ENCODE measurements around the gene BMERB1. TPM values are rescaled to one million over a fixed set of nuclear protein-coding genes. Genes with fewer than 3 reads are reported as not detected.
A peak's percentile ranks its signal among the peaks of the same experiment; 100 is the strongest.

BMERB1 gene
- total RNA-seq, 1 donor from 2014 or later, result 20.1 TPM

- Histone ChIP-seq H3K27ac (ENCODE audit: low read depth, low read length) (peak overlapping the region; percentile 76), H4K20me1 (ENCODE audit: insufficient read depth, low read length) (no peaks in the 10 kb centered on the region), H3K36me3 (ENCODE audit: insufficient read depth, low read length) (no peaks in the 10 kb centered on the region), H3K79me2 (ENCODE audit: insufficient read depth, low read length) (peaks cover 29% of the 10 kb centered on the region), H3K27me3 (ENCODE audit: insufficient read depth, low read length) (no peaks in the 10 kb centered on the region), H3K9ac (ENCODE audit: low read length) (peak overlapping the region; percentile 69), H3K4me1 (ENCODE audit: insufficient read depth, low read length) (peaks cover 40% of the 10 kb centered on the region), H2AFZ (ENCODE audit: low read depth, low read length) (no peak overlapping the region), H3K4me3 (ENCODE audit: insufficient read depth, low read depth, low read length) (no peak overlapping the region), H3K9me3 (ENCODE audit: insufficient read depth, low read depth, low read length) (no peaks in the 10 kb centered on the region), H3K4me2 (ENCODE audit: low read length) (peak overlapping the region; percentile 74)
- H3K9me3 Mint-ChIP-seq (ENCODE audit: unreplicated experiment), result no peaks in the 10 kb centered on the region
- no peaks in the 10 kb centered on the region for H3K27me3 Mint-ChIP-seq (ENCODE audit: low read depth, unreplicated experiment)
- H3K4me1 Mint-ChIP-seq (ENCODE audit: low read depth, unreplicated experiment), result peaks cover 23% of the 10 kb centered on the region
- peak overlapping the region; percentile 75 for H3K27ac Mint-ChIP-seq (ENCODE audit: unreplicated experiment)
- TF ChIP-seq, protein P1, sequence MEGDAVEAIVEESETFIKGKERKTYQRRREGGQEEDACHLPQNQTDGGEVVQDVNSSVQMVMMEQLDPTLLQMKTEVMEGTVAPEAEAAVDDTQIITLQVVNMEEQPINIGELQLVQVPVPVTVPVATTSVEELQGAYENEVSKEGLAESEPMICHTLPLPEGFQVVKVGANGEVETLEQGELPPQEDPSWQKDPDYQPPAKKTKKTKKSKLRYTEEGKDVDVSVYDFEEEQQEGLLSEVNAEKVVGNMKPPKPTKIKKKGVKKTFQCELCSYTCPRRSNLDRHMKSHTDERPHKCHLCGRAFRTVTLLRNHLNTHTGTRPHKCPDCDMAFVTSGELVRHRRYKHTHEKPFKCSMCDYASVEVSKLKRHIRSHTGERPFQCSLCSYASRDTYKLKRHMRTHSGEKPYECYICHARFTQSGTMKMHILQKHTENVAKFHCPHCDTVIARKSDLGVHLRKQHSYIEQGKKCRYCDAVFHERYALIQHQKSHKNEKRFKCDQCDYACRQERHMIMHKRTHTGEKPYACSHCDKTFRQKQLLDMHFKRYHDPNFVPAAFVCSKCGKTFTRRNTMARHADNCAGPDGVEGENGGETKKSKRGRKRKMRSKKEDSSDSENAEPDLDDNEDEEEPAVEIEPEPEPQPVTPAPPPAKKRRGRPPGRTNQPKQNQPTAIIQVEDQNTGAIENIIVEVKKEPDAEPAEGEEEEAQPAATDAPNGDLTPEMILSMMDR (IDR thresholded peaks at IDR 0.05; ENCODE audit: insufficient read depth, low read depth, low read length), result no peak
- no peak for TF ChIP-seq EZH2 (IDR thresholded peaks at IDR 0.05; ENCODE audit: insufficient read depth, low read length)
- H3K4me3 Mint-ChIP-seq (ENCODE audit: unreplicated experiment), result no peak overlapping the region
- FAIRE-seq (no peak), DNase-seq (ENCODE audit: low read depth) (no peak)
- H3K36me3 Mint-ChIP-seq (ENCODE audit: low read depth, unreplicated experiment), result peaks cover 10% of the 10 kb centered on the region
These were observed 55.8 kb downstream of the BMERB1 start for GRCh38 chr16:15490123-15490711.

- FAIRE-seq (no peak), DNase-seq (ENCODE audit: low read depth) (no peak)
- peaks cover 34% of the 10 kb centered on the region for H3K79me2 ChIP-seq (ENCODE audit: insufficient read depth, low read length)
- peaks cover 10% of the 10 kb centered on the region for H3K36me3 Mint-ChIP-seq (ENCODE audit: low read depth, unreplicated experiment)
- H3K36me3 ChIP-seq (ENCODE audit: insufficient read depth, low read length), result no peaks in the 10 kb centered on the region
- H3K27ac Mint-ChIP-seq (ENCODE audit: unreplicated experiment), result peak overlapping the region; percentile 23
- no peak for TF ChIP-seq EZH2 (IDR thresholded peaks at IDR 0.05; ENCODE audit: insufficient read depth, low read length)
- TF ChIP-seq, protein P1 (IDR thresholded peaks at IDR 0.05; ENCODE audit: insufficient read depth, low read depth, low read length), result no peak
- H3K27me3 ChIP-seq (ENCODE audit: insufficient read depth, low read length), result no peaks in the 10 kb centered on the region
- no peak overlapping the region for H2AFZ ChIP-seq (ENCODE audit: low read depth, low read length)
- no peak overlapping the region for H3K4me2 ChIP-seq (ENCODE audit: low read length)
- H3K27ac ChIP-seq (ENCODE audit: low read depth, low read length), result no peak overlapping the region
- no peak overlapping the region for H3K4me3 ChIP-seq (ENCODE audit: insufficient read depth, low read depth, low read length)
- no peaks in the 10 kb centered on the region for H3K27me3 Mint-ChIP-seq (ENCODE audit: low read depth, unreplicated experiment)
- no peaks in the 10 kb centered on the region for H3K9me3 Mint-ChIP-seq (ENCODE audit: unreplicated experiment)
- no peak overlapping the region for H3K9ac ChIP-seq (ENCODE audit: low read length)
- no peak overlapping the region for H3K4me3 Mint-ChIP-seq (ENCODE audit: unreplicated experiment)
- no peaks in the 10 kb centered on the region for H3K9me3 ChIP-seq (ENCODE audit: insufficient read depth, low read depth, low read length)
- peaks cover 23% of the 10 kb centered on the region for H3K4me1 Mint-ChIP-seq (ENCODE audit: low read depth, unreplicated experiment)
- peaks cover 3% of the 10 kb centered on the region for H4K20me1 ChIP-seq (ENCODE audit: insufficient read depth, low read length)
- peaks cover 40% of the 10 kb centered on the region for H3K4me1 ChIP-seq (ENCODE audit: insufficient read depth, low read length)
These were observed 57.0 kb downstream of the BMERB1 start for GRCh38 chr16:15491411-15491810.

GRCh38 chr16:15492091-15492740 lies 57.8 kb downstream of the BMERB1 start:
- no peak overlapping the region for H3K4me2 ChIP-seq (ENCODE audit: low read length)
- H3K79me2 ChIP-seq (ENCODE audit: insufficient read depth, low read length), result peaks cover 33% of the 10 kb centered on the region

More at GRCh38 chr16:15492091-15492740, 57.8 kb downstream of the BMERB1 start:
- Mint-ChIP-seq H3K27ac (ENCODE audit: unreplicated experiment) (no peak overlapping the region), H3K4me3 (ENCODE audit: unreplicated experiment) (no peak overlapping the region), H3K4me1 (ENCODE audit: low read depth, unreplicated experiment) (peaks cover 23% of the 10 kb centered on the region), H3K36me3 (ENCODE audit: low read depth, unreplicated experiment) (peaks cover 10% of the 10 kb centered on the region), H3K9me3 (ENCODE audit: unreplicated experiment) (peaks cover 4% of the 10 kb centered on the region), H3K27me3 (ENCODE audit: low read depth, unreplicated experiment) (no peaks in the 10 kb centered on the region)
- H3K9me3 ChIP-seq (ENCODE audit: insufficient read depth, low read depth, low read length), result no peaks in the 10 kb centered on the region
- no peak overlapping the region for H2AFZ ChIP-seq (ENCODE audit: low read depth, low read length)
- no peaks in the 10 kb centered on the region for H3K27me3 ChIP-seq (ENCODE audit: insufficient read depth, low read length)
- H3K36me3 ChIP-seq (ENCODE audit: insufficient read depth, low read length), result no peaks in the 10 kb centered on the region
- H4K20me1 ChIP-seq (ENCODE audit: insufficient read depth, low read length), result peaks cover 3% of the 10 kb centered on the region
- TF ChIP-seq EZH2 (IDR thresholded peaks at IDR 0.05; ENCODE audit: insufficient read depth, low read length), result no peak
- TF ChIP-seq, protein P1 (IDR thresholded peaks at IDR 0.05; ENCODE audit: insufficient read depth, low read depth, low read length), result no peak
- H3K4me1 ChIP-seq (ENCODE audit: insufficient read depth, low read length), result peaks cover 40% of the 10 kb centered on the region
- FAIRE-seq (no peak), DNase-seq (ENCODE audit: low read depth) (no peak)
- no peak overlapping the region for H3K27ac ChIP-seq (ENCODE audit: low read depth, low read length)
- H3K4me3 ChIP-seq (ENCODE audit: insufficient read depth, low read depth, low read length), result no peak overlapping the region
- H3K9ac ChIP-seq (ENCODE audit: low read length), result no peak overlapping the region

Data from astrocyte (in vitro differentiated cells and primary cell).